Measurements from ENCODE around the gene GET4. TPM values are rescaled to one million over a fixed set of nuclear protein-coding genes. Genes with fewer than 3 reads are reported as not detected.

GET4 gene
- total RNA-seq, 2 experiments from 2014 or later = 84.4 to 96.4 TPM

- ATAC-seq (ENCODE audit: poor library complexity) (no peak), DNase-seq (no peak)
- no peak overlapping the region for H3K4me3 Mint-ChIP-seq
- Histone ChIP-seq H3K4me3 (ENCODE audit: low read length) (no peak overlapping the region), H3K4me1 (ENCODE audit: insufficient read depth, low read length) (no peaks in the 10 kb centered on the region), H3K36me3 (ENCODE audit: insufficient read depth, low read length) (peaks cover 84% of the 10 kb centered on the region), H3K27ac (ENCODE audit: low read depth in 1 of 2, low read length in 2 of 2) (no peak overlapping the region), H3K9me3 (ENCODE audit: control insufficient read depth in 1 of 2, insufficient read depth in 1 of 2, low read length in 2 of 2) (no peaks in the 10 kb centered on the region), H3K27me3 (ENCODE audit: control insufficient read depth in 1 of 2, insufficient read depth in 2 of 2, low read length in 2 of 2) (no peaks in the 10 kb centered on the region)
- POLR2A ChIA-PET = no interaction called here
- H3K36me3 Mint-ChIP-seq (ENCODE audit: low read depth) = peaks cover 69% of the 10 kb centered on the region
- intact Hi-C loops (cut with DNase I, micrococcal nuclease) = no loop called here
- H3K9me3 Mint-ChIP-seq = no peaks in the 10 kb centered on the region
- no peaks in the 10 kb centered on the region for H3K27me3 Mint-ChIP-seq
- H3K4me1 Mint-ChIP-seq (ENCODE audit: low read depth) = no peaks in the 10 kb centered on the region
- CTCF ChIA-PET = no interaction called here
- TF ChIP-seq, protein P1, sequence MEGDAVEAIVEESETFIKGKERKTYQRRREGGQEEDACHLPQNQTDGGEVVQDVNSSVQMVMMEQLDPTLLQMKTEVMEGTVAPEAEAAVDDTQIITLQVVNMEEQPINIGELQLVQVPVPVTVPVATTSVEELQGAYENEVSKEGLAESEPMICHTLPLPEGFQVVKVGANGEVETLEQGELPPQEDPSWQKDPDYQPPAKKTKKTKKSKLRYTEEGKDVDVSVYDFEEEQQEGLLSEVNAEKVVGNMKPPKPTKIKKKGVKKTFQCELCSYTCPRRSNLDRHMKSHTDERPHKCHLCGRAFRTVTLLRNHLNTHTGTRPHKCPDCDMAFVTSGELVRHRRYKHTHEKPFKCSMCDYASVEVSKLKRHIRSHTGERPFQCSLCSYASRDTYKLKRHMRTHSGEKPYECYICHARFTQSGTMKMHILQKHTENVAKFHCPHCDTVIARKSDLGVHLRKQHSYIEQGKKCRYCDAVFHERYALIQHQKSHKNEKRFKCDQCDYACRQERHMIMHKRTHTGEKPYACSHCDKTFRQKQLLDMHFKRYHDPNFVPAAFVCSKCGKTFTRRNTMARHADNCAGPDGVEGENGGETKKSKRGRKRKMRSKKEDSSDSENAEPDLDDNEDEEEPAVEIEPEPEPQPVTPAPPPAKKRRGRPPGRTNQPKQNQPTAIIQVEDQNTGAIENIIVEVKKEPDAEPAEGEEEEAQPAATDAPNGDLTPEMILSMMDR (IDR thresholded peaks at IDR 0.05) = no peak
- H3K27ac Mint-ChIP-seq = no peak overlapping the region
These were observed 15.5 kb downstream of the GET4 start for GRCh38 chr7:891805-892204.

DNA sequence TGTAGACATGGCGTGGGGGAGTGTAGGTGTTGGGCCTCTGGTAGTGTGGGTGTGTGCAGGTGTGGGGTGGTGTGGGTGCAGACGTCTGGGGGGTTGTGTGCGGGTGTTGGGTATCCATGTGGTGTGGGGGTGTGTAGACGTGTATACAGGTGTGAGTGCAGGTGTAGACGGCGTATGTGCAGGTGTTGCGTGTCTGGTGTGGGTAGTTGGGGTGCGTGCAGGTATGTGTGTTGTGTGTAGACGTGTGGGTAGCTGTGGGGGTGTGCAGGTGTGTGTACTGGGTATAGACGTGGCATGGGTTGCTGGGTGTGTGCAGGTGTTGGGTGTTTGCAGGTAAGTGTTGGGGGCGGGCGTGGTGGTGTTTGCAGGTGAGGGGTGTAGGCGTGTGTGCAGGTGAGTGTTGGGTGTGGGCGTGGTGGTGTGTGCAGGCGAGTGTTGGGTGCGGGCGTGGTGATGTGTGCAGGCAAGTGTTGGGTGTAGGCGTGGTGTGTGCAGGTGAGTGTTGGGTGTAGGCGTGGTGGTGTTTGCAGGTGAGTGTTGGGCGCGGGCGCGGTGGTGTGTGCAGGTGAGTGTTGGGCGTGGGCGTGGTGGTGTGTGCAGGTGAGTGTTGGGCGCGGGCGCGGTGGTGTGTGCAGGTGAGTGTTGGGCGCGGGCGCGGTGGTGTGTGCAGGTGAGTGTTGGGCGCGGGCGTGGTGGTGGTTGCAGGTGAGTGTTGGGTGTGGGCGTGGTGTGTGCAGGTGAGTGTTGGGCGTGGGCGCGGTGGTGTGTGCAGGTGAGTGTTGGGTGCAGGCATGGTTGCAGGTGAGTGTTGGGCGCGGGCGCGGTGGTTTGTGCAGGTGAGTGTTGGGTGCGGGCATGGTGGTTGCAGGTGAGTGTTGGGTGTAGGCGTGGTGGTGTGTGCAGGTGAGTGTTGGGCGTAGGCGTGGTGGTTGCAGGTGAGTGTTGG lies 16.6 kb downstream of the GET4 start:
- H3K27me3 ChIP-seq (ENCODE audit: control insufficient read depth in 1 of 2, insufficient read depth in 2 of 2, low read length in 2 of 2) = no peaks in the 10 kb centered on the region
- POLR2A ChIA-PET = no interaction called here
- H3K9me3 ChIP-seq (ENCODE audit: control insufficient read depth in 1 of 2, insufficient read depth in 1 of 2, low read length in 2 of 2) = no peaks in the 10 kb centered on the region
- no peaks in the 10 kb centered on the region for H3K4me1 ChIP-seq (ENCODE audit: insufficient read depth, low read length)
- DNase-seq (no peak), ATAC-seq (ENCODE audit: poor library complexity) (no peak)
- TF ChIP-seq, protein P1 (IDR thresholded peaks at IDR 0.05) = no peak
- Mint-ChIP-seq H3K9me3 (no peaks in the 10 kb centered on the region), H3K27me3 (no peaks in the 10 kb centered on the region), H3K36me3 (ENCODE audit: low read depth) (peaks cover 64% of the 10 kb centered on the region), H3K4me1 (ENCODE audit: low read depth) (no peaks in the 10 kb centered on the region), H3K27ac (no peak overlapping the region), H3K4me3 (no peak overlapping the region)
- CTCF ChIA-PET = no interaction called here
- no peak overlapping the region for H3K4me3 ChIP-seq (ENCODE audit: low read length)
- intact Hi-C loops (cut with DNase I, micrococcal nuclease) = no loop called here
- H3K36me3 ChIP-seq (ENCODE audit: insufficient read depth, low read length) = peaks cover 79% of the 10 kb centered on the region
- H3K27ac ChIP-seq (ENCODE audit: low read depth in 1 of 2, low read length in 2 of 2) = no peak overlapping the region

DNA sequence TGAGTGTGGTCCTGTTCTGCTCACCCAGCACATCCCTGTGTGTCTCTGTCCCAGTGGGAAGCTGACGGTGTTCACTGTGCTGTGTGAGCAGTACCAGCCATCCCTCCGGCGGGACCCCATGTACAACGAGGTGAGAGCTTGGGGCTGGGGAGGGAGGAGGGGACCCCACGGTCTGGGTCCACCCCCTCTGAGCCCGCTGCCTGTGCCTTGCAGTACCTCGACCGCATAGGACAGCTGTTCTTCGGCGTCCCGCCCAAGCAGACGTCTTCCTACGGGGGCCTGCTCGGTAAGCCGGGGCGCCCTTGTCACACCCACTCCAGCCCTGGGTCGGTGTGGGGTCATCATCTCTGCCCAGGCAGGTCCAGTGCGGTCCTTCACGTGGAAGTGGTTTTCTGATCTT lies 17.3 kb downstream of the GET4 start:
- Mint-ChIP-seq H3K27me3 (no peaks in the 10 kb centered on the region), H3K4me1 (ENCODE audit: low read depth) (no peaks in the 10 kb centered on the region), H3K36me3 (ENCODE audit: low read depth) (peaks cover 56% of the 10 kb centered on the region), H3K9me3 (no peaks in the 10 kb centered on the region), H3K27ac (no peak overlapping the region), H3K4me3 (no peak overlapping the region)
- Histone ChIP-seq H3K4me3 (ENCODE audit: low read length) (no peak overlapping the region), H3K9me3 (ENCODE audit: control insufficient read depth in 1 of 2, insufficient read depth in 1 of 2, low read length in 2 of 2) (no peaks in the 10 kb centered on the region), H3K36me3 (ENCODE audit: insufficient read depth, low read length) (peaks cover 75% of the 10 kb centered on the region), H3K4me1 (ENCODE audit: insufficient read depth, low read length) (no peaks in the 10 kb centered on the region), H3K27me3 (ENCODE audit: control insufficient read depth in 1 of 2, insufficient read depth in 2 of 2, low read length in 2 of 2) (no peaks in the 10 kb centered on the region), H3K27ac (ENCODE audit: low read depth in 1 of 2, low read length in 2 of 2) (no peak overlapping the region)
- ChIA-PET CTCF (no interaction called here), POLR2A (no interaction called here)
- ATAC-seq (ENCODE audit: poor library complexity) (no peak), DNase-seq (no peak)
- TF ChIP-seq, protein P1 (IDR thresholded peaks at IDR 0.05) = no peak
- intact Hi-C loops (cut with DNase I, micrococcal nuclease) = no loop called here

All from CD4-positive, alpha-beta T cell (primary cell).